Epithelial cell of proximal tubule (primary cell): ENCODE results near the gene MRI1. TPM values are rescaled to one million over a fixed set of nuclear protein-coding genes. Genes with fewer than 3 reads are reported as not detected.
A peak's percentile ranks its signal among the peaks of the same experiment; 100 is the strongest.

Experiments
- DNase-seq: peaks from one replicate; pipeline ENCODE4 v3.0.0-alpha.2; 2011; ENCODE audit warnings: low read depth
- H3K4me3 ChIP-seq: 2 replicates; pipeline ENCODE4 v1.5.1; 2011; ENCODE audit warnings: low read depth, mild to moderate bottlenecking, low read length
- total RNA-seq: library from RNA; depleted of rRNA; stranded (reverse); fragments of >200 nt; gene quantifications from 2 replicates; pipeline ENCODE4 v1.2.3, GENCODE V29; 2015
- TF ChIP-seq, protein P1 (sequence below): conservative IDR thresholded peaks from 2 replicates; pipeline ENCODE4 v1.5.1; 2012; ENCODE audit warnings: low read depth, mild to moderate bottlenecking, low read length

The MRI1 gene
- total RNA-seq, 1 donor from 2014 or later, result 63.0 TPM

- DNase-seq, result no peak
- TF ChIP-seq, protein P1, sequence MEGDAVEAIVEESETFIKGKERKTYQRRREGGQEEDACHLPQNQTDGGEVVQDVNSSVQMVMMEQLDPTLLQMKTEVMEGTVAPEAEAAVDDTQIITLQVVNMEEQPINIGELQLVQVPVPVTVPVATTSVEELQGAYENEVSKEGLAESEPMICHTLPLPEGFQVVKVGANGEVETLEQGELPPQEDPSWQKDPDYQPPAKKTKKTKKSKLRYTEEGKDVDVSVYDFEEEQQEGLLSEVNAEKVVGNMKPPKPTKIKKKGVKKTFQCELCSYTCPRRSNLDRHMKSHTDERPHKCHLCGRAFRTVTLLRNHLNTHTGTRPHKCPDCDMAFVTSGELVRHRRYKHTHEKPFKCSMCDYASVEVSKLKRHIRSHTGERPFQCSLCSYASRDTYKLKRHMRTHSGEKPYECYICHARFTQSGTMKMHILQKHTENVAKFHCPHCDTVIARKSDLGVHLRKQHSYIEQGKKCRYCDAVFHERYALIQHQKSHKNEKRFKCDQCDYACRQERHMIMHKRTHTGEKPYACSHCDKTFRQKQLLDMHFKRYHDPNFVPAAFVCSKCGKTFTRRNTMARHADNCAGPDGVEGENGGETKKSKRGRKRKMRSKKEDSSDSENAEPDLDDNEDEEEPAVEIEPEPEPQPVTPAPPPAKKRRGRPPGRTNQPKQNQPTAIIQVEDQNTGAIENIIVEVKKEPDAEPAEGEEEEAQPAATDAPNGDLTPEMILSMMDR, result no peak
- peak overlapping the region; percentile 99 for H3K4me3 ChIP-seq
Observed at GRCh38 chr19:13794398-13794756, 30.1 kb downstream of the MRI1 start.

DNA sequence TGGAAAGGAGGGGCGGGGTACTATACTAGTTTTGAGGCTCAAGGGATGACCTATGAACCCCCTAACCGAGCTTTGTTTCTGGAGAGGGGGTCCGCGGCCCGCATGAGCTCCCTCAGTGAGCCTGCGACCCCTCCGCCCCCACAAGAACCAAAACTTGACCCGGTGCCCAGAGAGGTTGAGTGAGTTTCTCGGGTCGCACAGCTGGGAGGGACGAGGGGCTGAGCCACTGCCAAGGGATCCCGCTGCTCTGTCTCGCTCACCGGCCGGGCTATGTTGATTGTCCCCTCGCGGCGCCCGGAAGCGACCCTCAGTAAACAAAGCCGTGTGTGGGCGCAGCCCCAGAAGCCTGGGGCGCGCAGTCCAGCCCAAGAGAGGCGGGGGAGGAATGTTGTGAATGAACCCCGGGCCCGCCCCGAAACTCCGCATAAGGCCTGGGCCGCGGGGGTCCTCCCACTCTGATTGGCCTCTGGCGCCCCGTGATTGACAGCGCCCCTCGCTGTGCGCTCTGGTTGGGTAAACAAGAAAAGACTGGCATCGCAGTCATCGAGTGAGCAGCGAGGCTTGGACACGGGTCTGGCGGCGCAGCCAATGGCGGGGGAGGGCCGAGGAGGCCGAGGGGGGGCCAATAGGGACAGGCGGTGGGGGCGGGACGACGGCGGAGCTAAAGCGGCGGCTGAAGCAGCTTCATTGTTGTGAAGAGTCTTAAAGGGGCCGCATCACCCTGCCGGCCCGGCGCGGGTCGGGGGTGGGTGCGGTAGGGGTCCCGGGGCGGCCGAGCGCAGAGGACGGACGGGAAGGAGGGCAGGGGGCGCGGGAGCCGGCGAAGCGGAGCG, 30.7 kb downstream of the MRI1 start, which contains the start of gene ZSWIM4:
ZSWIM4 (plus strand) TSS at position 687 of the 833 bp plus-strand sequence. CDS start 206 bp downstream, outside the sequence.
- DNase-seq, result peak; percentile 79
- peak within 1 kb of the TSS; percentile 99 for H3K4me3 ChIP-seq
- TF ChIP-seq, protein P1, result no peak

DNA sequence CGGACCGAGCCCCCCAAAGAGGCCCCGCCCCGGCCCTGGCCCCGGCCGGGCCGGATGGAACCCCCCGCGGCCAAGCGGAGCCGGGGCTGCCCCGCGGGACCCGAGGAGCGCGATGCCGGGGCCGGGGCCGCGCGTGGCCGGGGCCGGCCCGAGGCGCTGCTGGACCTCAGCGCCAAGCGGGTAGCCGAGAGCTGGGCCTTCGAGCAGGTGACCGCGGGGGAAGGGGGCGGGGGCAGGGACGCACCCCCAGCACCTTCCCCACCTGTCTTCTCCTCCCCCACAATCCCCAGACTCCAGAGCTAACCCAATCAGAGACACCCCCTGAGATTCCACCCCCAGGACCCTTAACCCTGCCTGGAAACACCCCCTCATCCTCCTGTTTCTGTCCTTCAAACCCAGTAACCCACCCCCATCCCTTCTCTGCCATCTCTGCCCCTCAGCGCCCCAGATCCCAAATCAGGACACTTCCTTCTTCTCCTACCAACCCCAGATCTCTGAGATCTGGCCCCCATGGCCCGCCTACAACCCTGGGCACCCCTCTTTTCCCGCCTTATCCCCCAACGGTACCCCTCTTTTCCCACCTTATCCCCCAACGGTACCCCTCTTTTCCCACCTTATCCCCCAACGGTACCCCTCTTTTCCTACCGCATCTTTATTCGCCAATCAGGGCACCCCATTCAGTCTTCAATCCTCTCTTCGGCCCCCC, 31.4 kb downstream of the MRI1 start:
- TF ChIP-seq, protein P1, result no peak
- DNase-seq, result no peak
- H3K4me3 ChIP-seq, result peak overlapping the region; percentile 89

- peak overlapping the region; percentile 89 for H3K4me3 ChIP-seq
- DNase-seq, result peak; percentile 74
- TF ChIP-seq, protein P1, result peak; percentile 44
Observed at GRCh38 chr19:13796301-13797057, 32.2 kb downstream of the MRI1 start.

GRCh38 chr19:13797058-13797440, 32.7 kb downstream of the MRI1 start:
- TF ChIP-seq, protein P1, result no peak
- DNase-seq, result no peak
- H3K4me3 ChIP-seq, result peak overlapping the region; percentile 89

- H3K4me3 ChIP-seq, result no peak overlapping the region
- TF ChIP-seq, protein P1, result no peak
- DNase-seq, result no peak
Observed at GRCh38 chr19:13797870-13798269, 33.5 kb downstream of the MRI1 start.
